Loucy (cell line): Measurements from ENCODE around the gene DIP2B.
A peak's percentile ranks its signal among the peaks of the same experiment; 100 is the strongest.

ENCODE experiments used
- H2AFZ ChIP-seq: fragments of 200-600 bp; sonication (generic); 2 replicates; pipeline ENCODE4 v1.6.0; 2016; ENCODE audit warnings: antibody characterized with exemption, mild to moderate bottlenecking, low read length, moderate library complexity
- H3F3A ChIP-seq: fragments of 200-600 bp; 2 replicates; pipeline ENCODE4 v1.6.0; 2016; ENCODE audit warnings: antibody characterized with exemption, low read depth, mild to moderate bottlenecking
- H3K27me3 ChIP-seq: fragments of 200-600 bp; sonication (generic); 2 replicates; pipeline ENCODE4 v1.6.1; 2014; ENCODE audit warnings: low read length, mild to moderate bottlenecking; ENCODE audit not compliant: insufficient read depth, poor library complexity, severe bottlenecking
- H3K36me3 ChIP-seq: fragments of 200-600 bp; sonication (generic); 2 replicates; pipeline ENCODE4 v1.6.1; 2016; ENCODE audit warnings: low read length; ENCODE audit not compliant: insufficient read depth
- H3K4me1 ChIP-seq: fragments of 200-600 bp; sonication (generic); 2 replicates; pipeline ENCODE4 v1.5.1; 2014; ENCODE audit warnings: low read length, mild to moderate bottlenecking; ENCODE audit not compliant: insufficient read depth, poor library complexity, severe bottlenecking
- H3K4me2 ChIP-seq: fragments of 200-600 bp; sonication (generic); 2 replicates; pipeline ENCODE4 v1.6.0; 2014; ENCODE audit warnings: antibody characterized with exemption, low read length, low read depth, mild to moderate bottlenecking; ENCODE audit not compliant: poor library complexity, severe bottlenecking
- H3K4me3 ChIP-seq: fragments of 200-600 bp; sonication (generic); 2 replicates; pipeline ENCODE4 v1.5.1; 2014; ENCODE audit warnings: low read length, mild to moderate bottlenecking, mixed read lengths; ENCODE audit not compliant: poor library complexity, severe bottlenecking
- H3K79me2 ChIP-seq: fragments of 200-600 bp; sonication (generic); 2 replicates; pipeline ENCODE4 v1.6.1; 2014; ENCODE audit warnings: low read length; ENCODE audit not compliant: insufficient read depth
- H3K9ac ChIP-seq: fragments of 200-600 bp; sonication (generic); 2 replicates; pipeline ENCODE4 v1.6.0; 2014; ENCODE audit warnings: mild to moderate bottlenecking, low read depth, low read length, moderate library complexity; ENCODE audit not compliant: poor library complexity, severe bottlenecking
- H3K9me2 ChIP-seq: fragments of 200-600 bp; sonication (generic); replicated peaks from 2 replicates; pipeline ENCODE4 v1.6.1; 2016; ENCODE audit warnings: low read depth, low read length, mixed read lengths
- H3K9me3 ChIP-seq: fragments of 200-600 bp; sonication (generic); 2 replicates; pipeline ENCODE4 v1.6.1; 2014; ENCODE audit warnings: mild to moderate bottlenecking, antibody characterized with exemption, low read length, low read depth; ENCODE audit not compliant: insufficient read depth
- H4K20me1 ChIP-seq: fragments of 200-600 bp; sonication (generic); 2 replicates; pipeline ENCODE4 v1.6.0; 2014; ENCODE audit warnings: antibody characterized with exemption, low read length, mild to moderate bottlenecking; ENCODE audit not compliant: insufficient read depth, poor library complexity, severe bottlenecking
- CTCF ChIP-seq: fragments of 200-600 bp; sonication (generic); conservative IDR thresholded peaks from 2 replicates; pipeline ENCODE4 v1.5.1; 2014; ENCODE audit warnings: mild to moderate bottlenecking, antibody characterized with exemption, low read length
- EZH2phosphoT487 ChIP-seq: fragments of 200-600 bp; IDR thresholded peaks from 2 replicates; pipeline ENCODE4 v1.6.1; 2018; ENCODE audit warnings: antibody characterized with exemption, mild to moderate bottlenecking, moderate library complexity, borderline replicate concordance

The DIP2B gene

GRCh38 chr12:50515587-50515986 lies 10.8 kb downstream of the DIP2B start:
- Histone ChIP-seq H3K9me2 (no peaks in the 10 kb centered on the region), H2AFZ (no peak overlapping the region), H3K4me3 (peak overlapping the region; percentile 23), H3K9me3 (no peaks in the 10 kb centered on the region), H3K4me1 (peaks cover 40% of the 10 kb centered on the region), H3K27me3 (no peaks in the 10 kb centered on the region), H3F3A (no peaks in the 10 kb centered on the region), H3K36me3 (no peaks in the 10 kb centered on the region), H3K79me2 (peaks cover 96% of the 10 kb centered on the region), H3K4me2 (peak overlapping the region; percentile 65), H4K20me1 (peaks cover 45% of the 10 kb centered on the region), H3K9ac (peak overlapping the region; percentile 9)
- TF ChIP-seq EZH2phosphoT487 (no peak), CTCF (no peak)

GRCh38 chr12:50517421-50518048 lies 12.8 kb downstream of the DIP2B start:
- Histone ChIP-seq H3K9me2 (no peaks in the 10 kb centered on the region), H3K9me3 (no peaks in the 10 kb centered on the region), H4K20me1 (peaks cover 43% of the 10 kb centered on the region), H3K79me2 (peaks cover 96% of the 10 kb centered on the region), H3K4me3 (no peak overlapping the region), H3K27me3 (no peaks in the 10 kb centered on the region), H3K9ac (no peak overlapping the region), H3F3A (no peaks in the 10 kb centered on the region), H3K4me2 (peak overlapping the region; percentile 30), H2AFZ (no peak overlapping the region), H3K4me1 (peaks cover 40% of the 10 kb centered on the region), H3K36me3 (peaks cover 4% of the 10 kb centered on the region; the same call in 1 of the 2 replicates)
- no peak for TF ChIP-seq EZH2phosphoT487
- no peak for TF ChIP-seq CTCF

- TF ChIP-seq CTCF (no peak), EZH2phosphoT487 (no peak)
- H3K36me3 ChIP-seq = peaks cover 7% of the 10 kb centered on the region; the same call in 1 of the 2 replicates
- no peaks in the 10 kb centered on the region for H3K9me3 ChIP-seq
- no peaks in the 10 kb centered on the region for H3F3A ChIP-seq
- H3K4me3 ChIP-seq = no peak overlapping the region
- H3K9ac ChIP-seq = no peak overlapping the region
- H3K9me2 ChIP-seq = no peaks in the 10 kb centered on the region
- no peak overlapping the region for H2AFZ ChIP-seq
- peaks cover 95% of the 10 kb centered on the region for H3K79me2 ChIP-seq
- H3K4me1 ChIP-seq = peaks cover 40% of the 10 kb centered on the region
- no peaks in the 10 kb centered on the region for H3K27me3 ChIP-seq
- peak overlapping the region; percentile 30 for H3K4me2 ChIP-seq
- H4K20me1 ChIP-seq = peaks cover 45% of the 10 kb centered on the region
Measured at GRCh38 chr12:50518090-50518489, 13.3 kb downstream of the DIP2B start.
